SK-N-MC (cell line): ENCODE data around the gene PCNX2.

ENCODE experiments used
- EZH2 ChIP-seq: fragments of 200-600 bp; sonication (generic); IDR thresholded peaks from one replicate; pipeline ENCODE4 v1.6.1; 2017; ENCODE audit warnings: antibody characterized with exemption
- POLR2AphosphoS5 ChIP-seq: IDR thresholded peaks from 2 replicates; pipeline ENCODE4 v1.6.1; 2012; ENCODE audit warnings: mild to moderate bottlenecking, low read depth, low read length, borderline replicate concordance

- no peak for TF ChIP-seq POLR2AphosphoS5
- TF ChIP-seq EZH2: no peak
Observed at GRCh38 chr1:233006541-233006973, 289.0 kb downstream of the PCNX2 start.
